ENCODE measurements around the gene ENPP7. TPM values are rescaled to one million over a fixed set of nuclear protein-coding genes. Genes with fewer than 3 reads are reported as not detected.
A peak's percentile ranks its signal among the peaks of the same experiment; 100 is the strongest.

The ENPP7 gene
- polyA plus RNA-seq, 3 donors = not detected

- no peak overlapping the region for H3K27ac Mint-ChIP-seq
- intact Hi-C loops (cut with micrococcal nuclease) = loop anchor here in 1 of 2 donors (5.0 kb wide), 2 partner anchors 132 to 202 kb away; no protein-coding TSS in a partner anchor
- peaks cover 21% of the 10 kb centered on the region for H3K4me1 Mint-ChIP-seq
- H3K79me2 ChIP-seq (ENCODE audit: insufficient read depth, low read length) = no peaks in the 10 kb centered on the region
- H3K27me3 ChIP-seq (ENCODE audit: control insufficient read depth in 2 of 2, insufficient read depth in 2 of 2, low read length in 2 of 2) = peaks cover 21 to 54% of the 10 kb centered on the region in 2 donors
- peaks cover 6 to 7% of the 10 kb centered on the region in 2 donors for H3K36me3 Mint-ChIP-seq
- H4K20me1 ChIP-seq (ENCODE audit: insufficient read depth, low read length) = no peaks in the 10 kb centered on the region
- H2AFZ ChIP-seq (ENCODE audit: insufficient read depth, low read depth, low read length, poor library complexity, severe bottlenecking) = no peak overlapping the region
- no peak overlapping the region for H3K9ac ChIP-seq (ENCODE audit: insufficient read depth, low read length, poor library complexity, severe bottlenecking)
- H3K4me3 Mint-ChIP-seq = no peak overlapping the region
- TF ChIP-seq CTCF (IDR thresholded peaks at IDR 0.05) = no peak
- WGBS (ENCODE audit: insufficient coverage) = 95% methylated on average over 14 of the region's 17 CpGs
- H3K36me3 ChIP-seq (replicated peaks in 1 of 2; ENCODE audit: control insufficient read depth in 1 of 2, insufficient read depth in 2 of 2, low read length in 2 of 2) = no peaks in the 10 kb centered on the region
- no peak overlapping the region for H3K4me2 ChIP-seq (replicated peaks; ENCODE audit: extremely low read depth, low read length, poor library complexity, severe bottlenecking)
- peaks cover 4 to 7% of the 10 kb centered on the region in 2 donors for H3K9me3 ChIP-seq (replicated peaks in 1 of 2; ENCODE audit: control insufficient read depth in 1 of 2, insufficient read depth in 1 of 2, low read length in 2 of 2)
- DNase-seq = peak in 1 of 3 donors; percentile 3
- no peak overlapping the region for H3K27ac ChIP-seq (ENCODE audit: low read depth in 1 of 2, low read length in 2 of 2)
- no peak overlapping the region for H3K4me3 ChIP-seq (replicated peaks in 1 of 3; ENCODE audit: low read depth in 2 of 3, low read length in 3 of 3)
- peaks cover 19 to 20% of the 10 kb centered on the region in 2 donors for H3K4me1 ChIP-seq (ENCODE audit: control insufficient read depth in 1 of 2, insufficient read depth in 2 of 2, low read length in 2 of 2)
- peaks cover 0 to 8% (median 0%) of the 10 kb centered on the region in 7 donors for H3K9me3 Mint-ChIP-seq
- peaks cover 46 to 65% (median 54%) of the 10 kb centered on the region in 3 donors for H3K27me3 Mint-ChIP-seq (ENCODE audit: low read depth in 3 of 3)
Measured at GRCh38 chr17:79785017-79785899, 54.5 kb downstream of the ENPP7 start.

- Mint-ChIP-seq H3K27me3 (ENCODE audit: low read depth in 3 of 3) (peaks cover 49 to 67% (median 55%) of the 10 kb centered on the region in 3 donors), H3K4me3 (no peak overlapping the region), H3K4me1 (peaks cover 22% of the 10 kb centered on the region), H3K27ac (no peak overlapping the region), H3K9me3 (peaks cover 0 to 17% (median 2%) of the 10 kb centered on the region in 7 donors), H3K36me3 (peaks cover 5 to 8% of the 10 kb centered on the region in 2 donors)
- H3K27ac ChIP-seq (ENCODE audit: low read depth in 1 of 2, low read length in 2 of 2) = no peak overlapping the region
- peak overlapping the region; percentile 4 for H3K9ac ChIP-seq (ENCODE audit: insufficient read depth, low read length, poor library complexity, severe bottlenecking)
- peaks cover 11 to 16% of the 10 kb centered on the region in 2 donors for H3K9me3 ChIP-seq (replicated peaks in 1 of 2; ENCODE audit: control insufficient read depth in 1 of 2, insufficient read depth in 1 of 2, low read length in 2 of 2)
- intact Hi-C loops (cut with micrococcal nuclease) = loop anchor here in 1 of 2 donors (5.0 kb wide), 2 partner anchors 131 to 201 kb away; no protein-coding TSS in a partner anchor
- no peak for TF ChIP-seq CTCF (IDR thresholded peaks at IDR 0.05)
- peaks cover 30 to 56% of the 10 kb centered on the region in 2 donors for H3K27me3 ChIP-seq (ENCODE audit: control insufficient read depth in 2 of 2, insufficient read depth in 2 of 2, low read length in 2 of 2)
- no peak overlapping the region for H3K4me3 ChIP-seq (replicated peaks in 1 of 3; ENCODE audit: low read depth in 2 of 3, low read length in 3 of 3)
- H3K4me2 ChIP-seq (replicated peaks; ENCODE audit: extremely low read depth, low read length, poor library complexity, severe bottlenecking) = no peak overlapping the region
- H3K4me1 ChIP-seq (ENCODE audit: control insufficient read depth in 1 of 2, insufficient read depth in 2 of 2, low read length in 2 of 2) = peaks cover 22 to 24% of the 10 kb centered on the region in 2 donors
- no peak overlapping the region for H2AFZ ChIP-seq (ENCODE audit: insufficient read depth, low read depth, low read length, poor library complexity, severe bottlenecking)
- no peaks in the 10 kb centered on the region for H3K36me3 ChIP-seq (replicated peaks in 1 of 2; ENCODE audit: control insufficient read depth in 1 of 2, insufficient read depth in 2 of 2, low read length in 2 of 2)
- peak in 1 of 3 donors; percentile 3 for DNase-seq
- 97% methylated on average over 11 of the region's 15 CpGs for WGBS (ENCODE audit: insufficient coverage)
- no peaks in the 10 kb centered on the region for H3K79me2 ChIP-seq (ENCODE audit: insufficient read depth, low read length)
- no peaks in the 10 kb centered on the region for H4K20me1 ChIP-seq (ENCODE audit: insufficient read depth, low read length)
Measured at GRCh38 chr17:79785900-79786810, 55.4 kb downstream of the ENPP7 start.
